Measurements from ENCODE around the gene VTI1A.

DNA sequence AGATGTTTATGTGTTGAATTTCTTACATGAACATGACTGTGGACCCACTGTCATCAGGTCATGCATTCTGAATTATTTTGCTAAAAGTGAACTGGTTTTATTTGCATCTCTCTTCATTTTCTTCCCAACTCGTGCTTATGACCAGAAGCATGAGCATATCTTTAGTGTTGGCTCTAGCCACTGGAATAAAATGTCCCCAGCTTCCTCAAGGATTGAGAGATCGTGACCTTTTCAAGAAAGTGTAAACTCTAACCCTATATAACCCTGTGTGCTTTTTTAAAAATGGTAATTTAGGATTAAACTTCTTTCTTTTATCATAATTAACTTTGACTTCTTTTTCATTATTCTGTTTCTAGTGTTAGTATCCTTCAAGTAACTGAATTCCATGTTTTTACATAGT lies 55.5 kb downstream of the VTI1A start:
- TF ChIP-seq POLR2AphosphoS5 (IDR thresholded peaks at IDR 0.05; ENCODE audit: low read depth, low read length): no peak
- no peak for TF ChIP-seq POLR2A (IDR thresholded peaks at IDR 0.05; ENCODE audit: low read depth, low read length)
- no peak for TF ChIP-seq TAF1 (IDR thresholded peaks at IDR 0.05; ENCODE audit: borderline replicate concordance, low read depth, low read length)

Data from GM12892 (cell line).